Measurements from ENCODE around the gene CAMK1D.

DNA sequence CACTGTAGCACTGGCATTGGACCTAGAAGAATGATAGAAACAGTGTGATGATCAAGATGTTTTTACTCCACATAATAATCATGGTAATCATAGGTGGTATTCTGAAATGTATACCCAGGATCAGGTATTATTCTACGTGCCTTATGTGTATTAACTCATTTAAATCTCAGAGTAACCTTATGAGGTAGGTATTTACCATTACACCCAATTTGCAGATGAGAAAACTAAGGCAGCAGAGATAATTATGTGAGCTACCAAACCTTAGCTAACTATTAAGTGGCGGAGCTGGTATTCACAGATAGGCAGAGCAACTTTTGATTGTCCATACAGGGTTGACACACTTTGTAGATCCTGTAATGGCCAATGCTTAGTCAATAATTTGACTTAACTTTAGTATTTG, 2.5 kb downstream of the CAMK1D start:
- TF ChIP-seq CTCF (IDR thresholded peaks at IDR 0.05) (no peak), POLR2A (IDR thresholded peaks at IDR 0.05) (no peak)
